Measurements from ENCODE around the gene BORCS5. TPM values are rescaled to one million over a fixed set of nuclear protein-coding genes. Genes with fewer than 3 reads are reported as not detected.

The BORCS5 gene
- total and polyA plus RNA-seq, 2 experiments from 2014 or later: 11.3 to 12.6 TPM

DNA sequence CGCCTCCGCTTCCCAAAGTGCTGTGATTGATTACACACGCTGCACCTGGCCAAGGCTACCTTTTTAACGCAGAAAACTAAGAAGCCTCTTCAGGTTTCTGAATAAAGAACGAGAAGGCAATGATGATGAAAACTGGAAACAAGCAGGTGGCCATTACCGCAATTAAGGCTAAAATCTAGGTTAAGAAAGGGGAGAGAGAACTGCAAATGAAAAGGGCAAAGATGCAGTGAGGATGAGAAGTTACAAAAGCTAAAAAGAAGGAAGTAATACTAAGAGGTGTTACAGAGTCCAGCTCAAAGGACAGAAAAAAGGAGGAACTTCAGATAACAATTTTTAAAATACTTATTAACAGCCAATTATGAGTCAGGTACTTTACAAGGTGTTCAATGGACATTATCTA, 126.1 kb downstream of the BORCS5 start:
- Histone ChIP-seq H2AFZ (no peak overlapping the region), H3F3A (replicated peaks; ENCODE audit: low read depth) (no peaks in the 10 kb centered on the region), H3K36me3 (ENCODE audit: insufficient read depth) (peaks cover 21% of the 10 kb centered on the region), H3K27me3 (ENCODE audit: insufficient read depth) (no peaks in the 10 kb centered on the region), H3K79me2 (replicated peaks; ENCODE audit: insufficient read depth) (no peaks in the 10 kb centered on the region; the same call in 1 of the 2 replicates), H3K4me1 (ENCODE audit: insufficient read depth) (no peaks in the 10 kb centered on the region; the same call in 1 of the 2 replicates), H3K4me2 (no peak overlapping the region), H3K9me2 (ENCODE audit: insufficient read depth) (no peaks in the 10 kb centered on the region), H3K4me3 (no peak overlapping the region), H4K20me1 (replicated peaks; ENCODE audit: insufficient read depth) (no peaks in the 10 kb centered on the region; the same call in 1 of the 2 replicates), H3K27ac (ENCODE audit: low read depth) (0 out of 2 replicates have a peak overlapping the region, but pooled peaks have one; percentile 48)
- H3K9me3 Mint-ChIP-seq: no peaks in the 10 kb centered on the region
- no peak overlapping the region for H3K4me3 Mint-ChIP-seq
- peaks cover 12% of the 10 kb centered on the region; the same call in 2 of the 3 replicates for H3K4me1 Mint-ChIP-seq
- ATAC-seq (no peak), DNase-seq (ENCODE audit: low spot score) (no peak)
- H3K36me3 Mint-ChIP-seq (ENCODE audit: low read depth): peaks cover 56% of the 10 kb centered on the region
- no peak for TF ChIP-seq CREB1 (CRISPR knock-in tag; IDR thresholded peaks at IDR 0.05; ENCODE audit: low read depth)
- no peak for TF ChIP-seq POLR2AphosphoS5 (IDR thresholded peaks at IDR 0.05; ENCODE audit: low read depth)
- no peak for TF ChIP-seq STAT1 (IDR thresholded peaks at IDR 0.05; ENCODE audit: unreplicated experiment)
- TF ChIP-seq, protein P1, sequence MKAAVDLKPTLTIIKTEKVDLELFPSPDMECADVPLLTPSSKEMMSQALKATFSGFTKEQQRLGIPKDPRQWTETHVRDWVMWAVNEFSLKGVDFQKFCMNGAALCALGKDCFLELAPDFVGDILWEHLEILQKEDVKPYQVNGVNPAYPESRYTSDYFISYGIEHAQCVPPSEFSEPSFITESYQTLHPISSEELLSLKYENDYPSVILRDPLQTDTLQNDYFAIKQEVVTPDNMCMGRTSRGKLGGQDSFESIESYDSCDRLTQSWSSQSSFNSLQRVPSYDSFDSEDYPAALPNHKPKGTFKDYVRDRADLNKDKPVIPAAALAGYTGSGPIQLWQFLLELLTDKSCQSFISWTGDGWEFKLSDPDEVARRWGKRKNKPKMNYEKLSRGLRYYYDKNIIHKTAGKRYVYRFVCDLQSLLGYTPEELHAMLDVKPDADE (IDR thresholded peaks at IDR 0.05): no peak
- no peak for TF ChIP-seq JUNB (IDR thresholded peaks at IDR 0.05; ENCODE audit: unreplicated experiment)
- TF ChIP-seq, protein P2, sequence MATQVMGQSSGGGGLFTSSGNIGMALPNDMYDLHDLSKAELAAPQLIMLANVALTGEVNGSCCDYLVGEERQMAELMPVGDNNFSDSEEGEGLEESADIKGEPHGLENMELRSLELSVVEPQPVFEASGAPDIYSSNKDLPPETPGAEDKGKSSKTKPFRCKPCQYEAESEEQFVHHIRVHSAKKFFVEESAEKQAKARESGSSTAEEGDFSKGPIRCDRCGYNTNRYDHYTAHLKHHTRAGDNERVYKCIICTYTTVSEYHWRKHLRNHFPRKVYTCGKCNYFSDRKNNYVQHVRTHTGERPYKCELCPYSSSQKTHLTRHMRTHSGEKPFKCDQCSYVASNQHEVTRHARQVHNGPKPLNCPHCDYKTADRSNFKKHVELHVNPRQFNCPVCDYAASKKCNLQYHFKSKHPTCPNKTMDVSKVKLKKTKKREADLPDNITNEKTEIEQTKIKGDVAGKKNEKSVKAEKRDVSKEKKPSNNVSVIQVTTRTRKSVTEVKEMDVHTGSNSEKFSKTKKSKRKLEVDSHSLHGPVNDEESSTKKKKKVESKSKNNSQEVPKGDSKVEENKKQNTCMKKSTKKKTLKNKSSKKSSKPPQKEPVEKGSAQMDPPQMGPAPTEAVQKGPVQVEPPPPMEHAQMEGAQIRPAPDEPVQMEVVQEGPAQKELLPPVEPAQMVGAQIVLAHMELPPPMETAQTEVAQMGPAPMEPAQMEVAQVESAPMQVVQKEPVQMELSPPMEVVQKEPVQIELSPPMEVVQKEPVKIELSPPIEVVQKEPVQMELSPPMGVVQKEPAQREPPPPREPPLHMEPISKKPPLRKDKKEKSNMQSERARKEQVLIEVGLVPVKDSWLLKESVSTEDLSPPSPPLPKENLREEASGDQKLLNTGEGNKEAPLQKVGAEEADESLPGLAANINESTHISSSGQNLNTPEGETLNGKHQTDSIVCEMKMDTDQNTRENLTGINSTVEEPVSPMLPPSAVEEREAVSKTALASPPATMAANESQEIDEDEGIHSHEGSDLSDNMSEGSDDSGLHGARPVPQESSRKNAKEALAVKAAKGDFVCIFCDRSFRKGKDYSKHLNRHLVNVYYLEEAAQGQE (IDR thresholded peaks at IDR 0.05; ENCODE audit: unreplicated experiment): no peak
- TF ChIP-seq ZNF331 (CRISPR knock-in tag; IDR thresholded peaks at IDR 0.05; ENCODE audit: low read depth): no peak
- TF ChIP-seq, protein P3, sequence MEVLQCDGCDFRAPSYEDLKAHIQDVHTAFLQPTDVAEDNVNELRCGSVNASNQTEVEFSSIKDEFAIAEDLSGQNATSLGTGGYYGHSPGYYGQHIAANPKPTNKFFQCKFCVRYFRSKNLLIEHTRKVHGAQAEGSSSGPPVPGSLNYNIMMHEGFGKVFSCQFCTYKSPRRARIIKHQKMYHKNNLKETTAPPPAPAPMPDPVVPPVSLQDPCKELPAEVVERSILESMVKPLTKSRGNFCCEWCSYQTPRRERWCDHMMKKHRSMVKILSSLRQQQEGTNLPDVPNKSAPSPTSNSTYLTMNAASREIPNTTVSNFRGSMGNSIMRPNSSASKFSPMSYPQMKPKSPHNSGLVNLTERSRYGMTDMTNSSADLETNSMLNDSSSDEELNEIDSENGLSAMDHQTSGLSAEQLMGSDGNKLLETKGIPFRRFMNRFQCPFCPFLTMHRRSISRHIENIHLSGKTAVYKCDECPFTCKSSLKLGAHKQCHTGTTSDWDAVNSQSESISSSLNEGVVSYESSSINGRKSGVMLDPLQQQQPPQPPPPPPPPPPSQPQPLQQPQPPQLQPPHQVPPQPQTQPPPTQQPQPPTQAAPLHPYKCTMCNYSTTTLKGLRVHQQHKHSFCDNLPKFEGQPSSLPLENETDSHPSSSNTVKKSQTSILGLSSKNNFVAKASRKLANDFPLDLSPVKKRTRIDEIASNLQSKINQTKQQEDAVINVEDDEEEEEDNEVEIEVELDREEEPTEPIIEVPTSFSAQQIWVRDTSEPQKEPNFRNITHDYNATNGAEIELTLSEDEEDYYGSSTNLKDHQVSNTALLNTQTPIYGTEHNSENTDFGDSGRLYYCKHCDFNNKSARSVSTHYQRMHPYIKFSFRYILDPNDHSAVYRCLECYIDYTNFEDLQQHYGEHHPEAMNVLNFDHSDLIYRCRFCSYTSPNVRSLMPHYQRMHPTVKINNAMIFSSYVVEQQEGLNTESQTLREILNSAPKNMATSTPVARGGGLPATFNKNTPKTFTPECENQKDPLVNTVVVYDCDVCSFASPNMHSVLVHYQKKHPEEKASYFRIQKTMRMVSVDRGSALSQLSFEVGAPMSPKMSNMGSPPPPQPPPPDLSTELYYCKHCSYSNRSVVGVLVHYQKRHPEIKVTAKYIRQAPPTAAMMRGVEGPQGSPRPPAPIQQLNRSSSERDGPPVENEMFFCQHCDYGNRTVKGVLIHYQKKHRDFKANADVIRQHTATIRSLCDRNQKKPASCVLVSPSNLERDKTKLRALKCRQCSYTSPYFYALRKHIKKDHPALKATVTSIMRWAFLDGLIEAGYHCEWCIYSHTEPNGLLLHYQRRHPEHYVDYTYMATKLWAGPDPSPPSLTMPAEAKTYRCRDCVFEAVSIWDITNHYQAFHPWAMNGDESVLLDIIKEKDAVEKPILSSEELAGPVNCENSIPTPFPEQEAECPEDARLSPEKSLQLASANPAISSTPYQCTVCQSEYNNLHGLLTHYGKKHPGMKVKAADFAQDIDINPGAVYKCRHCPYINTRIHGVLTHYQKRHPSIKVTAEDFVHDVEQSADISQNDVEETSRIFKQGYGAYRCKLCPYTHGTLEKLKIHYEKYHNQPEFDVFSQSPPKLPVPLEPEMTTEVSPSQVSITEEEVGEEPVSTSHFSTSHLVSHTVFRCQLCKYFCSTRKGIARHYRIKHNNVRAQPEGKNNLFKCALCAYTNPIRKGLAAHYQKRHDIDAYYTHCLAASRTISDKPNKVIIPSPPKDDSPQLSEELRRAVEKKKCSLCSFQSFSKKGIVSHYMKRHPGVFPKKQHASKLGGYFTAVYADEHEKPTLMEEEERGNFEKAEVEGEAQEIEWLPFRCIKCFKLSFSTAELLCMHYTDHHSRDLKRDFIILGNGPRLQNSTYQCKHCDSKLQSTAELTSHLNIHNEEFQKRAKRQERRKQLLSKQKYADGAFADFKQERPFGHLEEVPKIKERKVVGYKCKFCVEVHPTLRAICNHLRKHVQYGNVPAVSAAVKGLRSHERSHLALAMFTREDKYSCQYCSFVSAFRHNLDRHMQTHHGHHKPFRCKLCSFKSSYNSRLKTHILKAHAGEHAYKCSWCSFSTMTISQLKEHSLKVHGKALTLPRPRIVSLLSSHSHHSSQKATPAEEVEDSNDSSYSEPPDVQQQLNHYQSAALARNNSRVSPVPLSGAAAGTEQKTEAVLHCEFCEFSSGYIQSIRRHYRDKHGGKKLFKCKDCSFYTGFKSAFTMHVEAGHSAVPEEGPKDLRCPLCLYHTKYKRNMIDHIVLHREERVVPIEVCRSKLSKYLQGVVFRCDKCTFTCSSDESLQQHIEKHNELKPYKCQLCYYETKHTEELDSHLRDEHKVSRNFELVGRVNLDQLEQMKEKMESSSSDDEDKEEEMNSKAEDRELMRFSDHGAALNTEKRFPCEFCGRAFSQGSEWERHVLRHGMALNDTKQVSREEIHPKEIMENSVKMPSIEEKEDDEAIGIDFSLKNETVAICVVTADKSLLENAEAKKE (CRISPR knock-in tag; IDR thresholded peaks at IDR 0.05): no peak
- no peak for TF ChIP-seq EZH2phosphoT487 (IDR thresholded peaks at IDR 0.05; ENCODE audit: unreplicated experiment)
- no peak overlapping the region for H3K27ac Mint-ChIP-seq
- no peaks in the 10 kb centered on the region for H3K27me3 Mint-ChIP-seq (ENCODE audit: insufficient read depth, low read depth, poor library complexity)
